IMR-90 (cell line): ENCODE results near the gene CACNA1F.

ENCODE experiments used
- BHLHE40 ChIP-seq: fragments of 150-350 bp; IDR thresholded peaks from 2 replicates; pipeline ENCODE4 v1.6.1; 2016; ENCODE audit warnings: mild to moderate bottlenecking, low read depth, low read length
- CEBPB ChIP-seq: IDR thresholded peaks from 2 replicates; pipeline ENCODE4 v1.6.1; 2012; ENCODE audit warnings: low read depth, low read length, improper control_type of control experiment
- CHD1 ChIP-seq: IDR thresholded peaks from 2 replicates; pipeline ENCODE4 v1.6.1; 2012; ENCODE audit warnings: low read depth, low read length, improper control_type of control experiment
- FOS ChIP-seq: fragments of 150-350 bp; IDR thresholded peaks from 2 replicates; pipeline ENCODE4 v1.6.1; 2016; ENCODE audit warnings: low read depth, low read length
- MAZ ChIP-seq: IDR thresholded peaks from 2 replicates; pipeline ENCODE4 v1.6.1; 2012; ENCODE audit warnings: low read depth, mild to moderate bottlenecking, low read length, improper control_type of control experiment, moderate library complexity, borderline replicate concordance
- MXI1 ChIP-seq: IDR thresholded peaks from 2 replicates; pipeline ENCODE4 v1.6.1; 2012; ENCODE audit warnings: low read depth, mild to moderate bottlenecking, low read length, moderate library complexity, borderline replicate concordance
- POLR2A ChIP-seq: IDR thresholded peaks from 2 replicates; pipeline ENCODE4 v1.6.1; 2012; ENCODE audit warnings: mild to moderate bottlenecking, low read depth, low read length
- RAD21 ChIP-seq: IDR thresholded peaks from 2 replicates; pipeline ENCODE4 v1.6.1; 2012; ENCODE audit warnings: low read length, improper control_type of control experiment
- RCOR1 ChIP-seq: IDR thresholded peaks from 2 replicates; pipeline ENCODE4 v1.6.1; 2012; ENCODE audit warnings: mild to moderate bottlenecking, low read length, improper control_type of control experiment; ENCODE audit not compliant: insufficient replicate concordance
- RFX5 ChIP-seq: IDR thresholded peaks from 2 replicates; pipeline ENCODE4 v1.8.0; 2012; ENCODE audit warnings: low read depth, mild to moderate bottlenecking, low read length, moderate library complexity
- SMC3 ChIP-seq: fragments of 150-350 bp; IDR thresholded peaks from 2 replicates; pipeline ENCODE4 v1.6.1; 2016; ENCODE audit warnings: low read depth, mild to moderate bottlenecking, antibody characterized with exemption, low read length, moderate library complexity
- TF ChIP-seq, protein P1 (sequence below): fragments of 150-350 bp; IDR thresholded peaks from 2 replicates; pipeline ENCODE4 v1.6.1; 2016; ENCODE audit warnings: low read depth, mild to moderate bottlenecking, low read length, moderate library complexity, borderline replicate concordance
- TF ChIP-seq, protein P2 (sequence below): conservative IDR thresholded peaks from 2 replicates; pipeline ENCODE4 v1.5.1; 2012; ENCODE audit warnings: mild to moderate bottlenecking, low read depth, low read length, improper control_type of control experiment

DNA sequence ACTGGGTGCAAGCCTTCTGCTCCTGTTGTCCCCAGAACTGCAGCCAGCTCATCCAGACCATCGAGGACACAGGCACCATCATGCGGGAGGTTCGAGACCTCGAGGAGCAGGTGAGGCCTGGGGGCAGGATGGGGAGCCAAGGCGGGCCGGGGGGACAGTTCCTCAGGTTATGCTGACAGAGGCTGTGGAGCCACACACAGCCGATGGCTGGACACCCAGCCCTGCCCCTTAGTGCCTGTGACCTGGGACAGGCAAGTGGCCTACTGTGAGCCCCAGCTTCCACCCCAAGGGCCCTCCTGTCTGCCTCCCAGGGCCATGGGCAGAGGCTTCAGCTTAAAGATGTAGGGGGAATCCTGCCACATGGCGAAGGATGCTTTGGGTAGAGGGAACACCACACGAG, 16.5 kb upstream of the CACNA1F start:
- no peak for TF ChIP-seq POLR2A
- TF ChIP-seq, protein P1, sequence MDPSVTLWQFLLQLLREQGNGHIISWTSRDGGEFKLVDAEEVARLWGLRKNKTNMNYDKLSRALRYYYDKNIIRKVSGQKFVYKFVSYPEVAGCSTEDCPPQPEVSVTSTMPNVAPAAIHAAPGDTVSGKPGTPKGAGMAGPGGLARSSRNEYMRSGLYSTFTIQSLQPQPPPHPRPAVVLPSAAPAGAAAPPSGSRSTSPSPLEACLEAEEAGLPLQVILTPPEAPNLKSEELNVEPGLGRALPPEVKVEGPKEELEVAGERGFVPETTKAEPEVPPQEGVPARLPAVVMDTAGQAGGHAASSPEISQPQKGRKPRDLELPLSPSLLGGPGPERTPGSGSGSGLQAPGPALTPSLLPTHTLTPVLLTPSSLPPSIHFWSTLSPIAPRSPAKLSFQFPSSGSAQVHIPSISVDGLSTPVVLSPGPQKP, result no peak
- no peak for TF ChIP-seq MAZ
- TF ChIP-seq, protein P2, sequence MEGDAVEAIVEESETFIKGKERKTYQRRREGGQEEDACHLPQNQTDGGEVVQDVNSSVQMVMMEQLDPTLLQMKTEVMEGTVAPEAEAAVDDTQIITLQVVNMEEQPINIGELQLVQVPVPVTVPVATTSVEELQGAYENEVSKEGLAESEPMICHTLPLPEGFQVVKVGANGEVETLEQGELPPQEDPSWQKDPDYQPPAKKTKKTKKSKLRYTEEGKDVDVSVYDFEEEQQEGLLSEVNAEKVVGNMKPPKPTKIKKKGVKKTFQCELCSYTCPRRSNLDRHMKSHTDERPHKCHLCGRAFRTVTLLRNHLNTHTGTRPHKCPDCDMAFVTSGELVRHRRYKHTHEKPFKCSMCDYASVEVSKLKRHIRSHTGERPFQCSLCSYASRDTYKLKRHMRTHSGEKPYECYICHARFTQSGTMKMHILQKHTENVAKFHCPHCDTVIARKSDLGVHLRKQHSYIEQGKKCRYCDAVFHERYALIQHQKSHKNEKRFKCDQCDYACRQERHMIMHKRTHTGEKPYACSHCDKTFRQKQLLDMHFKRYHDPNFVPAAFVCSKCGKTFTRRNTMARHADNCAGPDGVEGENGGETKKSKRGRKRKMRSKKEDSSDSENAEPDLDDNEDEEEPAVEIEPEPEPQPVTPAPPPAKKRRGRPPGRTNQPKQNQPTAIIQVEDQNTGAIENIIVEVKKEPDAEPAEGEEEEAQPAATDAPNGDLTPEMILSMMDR, result no peak
- no peak for TF ChIP-seq MXI1
- no peak for TF ChIP-seq CHD1
- no peak for TF ChIP-seq RFX5
- no peak for TF ChIP-seq FOS
- no peak for TF ChIP-seq SMC3
- no peak for TF ChIP-seq RAD21
- TF ChIP-seq BHLHE40, result no peak
- no peak for TF ChIP-seq CEBPB
- no peak for TF ChIP-seq RCOR1
